Pancreas (tissue), 10 donors: ENCODE measurements around the gene LCE1D. TPM values are rescaled to one million over a fixed set of nuclear protein-coding genes. Genes with fewer than 3 reads are reported as not detected.

Source experiments
- ATAC-seq, 4 donors: fragments of 200-7000 bp; cut with Tn5 transposase; one replicate each; pipeline versions ENCODE4 v1.8.0 to v1.9.1; 2020; ENCODE audit warnings: mild to moderate bottlenecking in 4 of 4, moderate library complexity in 4 of 4
- DNase-seq, 6 donors: peaks; one replicate each; pipeline ENCODE4 v3.0.0-alpha.2; 2020
- FAIRE-seq: peaks from 2 replicates; lab custom pipeline; 2012; peaks lifted over from hg19 to GRCh38; lab: Jason Lieb, UNC
- H3K27ac ChIP-seq, 4 donors: fragments of 200-600 bp; sonication (generic); 1 replicate in 3 of 4; 2 replicates in 1 of 4; pipeline versions ENCODE4 v1.5.0 to v1.8.0; 2020
- H3K27me3 ChIP-seq, 4 donors: fragments of 200-600 bp; one replicate each; pipeline ENCODE4 v1.8.0; 2021
- H3K36me3 ChIP-seq, 3 donors: fragments of 200-600 bp; sonication (generic) in 1 of 3; one replicate each; pipeline versions ENCODE4 v1.5.0 to v1.8.0; 2020 to 2021
- H3K4me1 ChIP-seq, 3 donors: fragments of 200-600 bp; one replicate each; pipeline ENCODE4 v1.8.0; 2021
- H3K4me3 ChIP-seq, 4 donors: fragments of 200-600 bp; sonication (generic) in 2 of 4; one replicate each; pipeline versions ENCODE4 v1.5.0 to v1.8.0; 2020 to 2021
- H3K9me3 ChIP-seq, 4 donors: fragments of 200-600 bp; one replicate each; pipeline ENCODE4 v1.8.0; 2021
- CTCF ChIP-seq, 4 donors: fragments of 200-600 bp; sonication (generic) in 3 of 4; IDR thresholded peaks; one replicate each; pipeline versions ENCODE4 v1.5.0 to v1.8.0; 2021; ENCODE audit warnings: antibody characterized with exemption in 4 of 4
- WGBS, 2 donors: extraction: QIAGEN DNeasy Blood & Tissue Kit; methylation state at CpG; one replicate each; pipeline ENCODE4 v1.1.7; 2013; 5-methylcytosine and 5-hydroxymethylcytosine counted together
- intact Hi-C, 3 donors: fragments of 100-400 bp; cut with DNase I; formaldehyde crosslinking; loops; one replicate each; pipeline versions ENCODE4 v1.11.1 to v1.14.2; 2022
- polyA plus RNA-seq, 2 donors: library from polyadenylated mRNA; stranded (reverse); fragments of 200-250 nt; gene quantifications; one replicate each; pipeline ENCODE4 v1.2.3, GENCODE V29; 2013
- total RNA-seq, 6 donors: library from RNA; stranded (reverse); fragmentation: NEBNext Ultra II Directional in 4 of 6; extraction: Animal tissue kit (Norgen Biotek cat#: 25700) in 4 of 6; gene quantifications; one replicate each; pipeline versions ENCODE4 v1.2.1 to v1.2.4, GENCODE V29; 2021 to 2023
- donor health status: healthy with polysubstance abuse.
- donor health status: DM: no; HTN: no; CAD: no; lungs with moderate emphysema.
- donor health status: DM: no; HTN: no; CAD: no.
- donor health status: control.
- donor health status: control.
- donor health status: Bipolar disorder and iron deficiency.
- donor health status: DM: yes; HTN: yes; CAD: no.
- donor health status: DM: no; HTN: no; CAD: no.
- donor health status: DM: no; HTN: no; CAD: no.
- donor health status: DM: yes; HTN: yes; CAD: no.

LCE1D gene
- total and polyA plus RNA-seq, 8 donors: not detected

- ATAC-seq: no peak
- no peak for DNase-seq
- H3K9me3 ChIP-seq: no peaks in the 10 kb centered on the region
- intact Hi-C loops: no loop called here
- 27 to 40% methylated on average over 5 of the region's 5 CpGs for WGBS, 2 donors
- H3K27me3 ChIP-seq: peaks cover 0 to 5% (median 0%) of the 10 kb centered on the region in 4 donors
- no peaks in the 10 kb centered on the region for H3K4me1 ChIP-seq
- TF ChIP-seq CTCF (IDR thresholded peaks at IDR 0.05): no peak
- no peak overlapping the region for H3K27ac ChIP-seq
- no peak for FAIRE-seq
- no peaks in the 10 kb centered on the region for H3K36me3 ChIP-seq
- no peak overlapping the region for H3K4me3 ChIP-seq
These were observed 26.8 kb downstream of the LCE1D start for GRCh38 chr1:152823294-152823693.

- no peaks in the 10 kb centered on the region for H3K9me3 ChIP-seq
- no peak overlapping the region for H3K27ac ChIP-seq
- ATAC-seq (no peak), FAIRE-seq (no peak), DNase-seq (no peak)
- peaks cover 0 to 5% (median 0%) of the 10 kb centered on the region in 4 donors for H3K27me3 ChIP-seq
- TF ChIP-seq CTCF (IDR thresholded peaks at IDR 0.05): no peak
- no peak overlapping the region for H3K4me3 ChIP-seq
- no peaks in the 10 kb centered on the region for H3K4me1 ChIP-seq
- intact Hi-C loops: no loop called here
- H3K36me3 ChIP-seq: no peaks in the 10 kb centered on the region
These were observed 28.4 kb downstream of the LCE1D start for GRCh38 chr1:152824964-152825363.

- no peaks in the 10 kb centered on the region for H3K4me1 ChIP-seq
- H3K36me3 ChIP-seq: no peaks in the 10 kb centered on the region
- no peaks in the 10 kb centered on the region for H3K9me3 ChIP-seq
- ATAC-seq (no peak), FAIRE-seq (no peak), DNase-seq (no peak)
- intact Hi-C loops: no loop called here
- H3K4me3 ChIP-seq: no peak within 1 kb of the TSS
- no peak for TF ChIP-seq CTCF (IDR thresholded peaks at IDR 0.05)
- WGBS, 2 donors: 46 to 67% methylated on average over 2 of the region's 2 CpGs
- H3K27me3 ChIP-seq: peaks cover 0 to 5% (median 0%) of the 10 kb centered on the region in 4 donors
- no peak within 1 kb of the TSS for H3K27ac ChIP-seq
These were observed 30.7 kb downstream of the LCE1D start, which contains the start of gene LCE1A for GRCh38 chr1:152827173-152827572. LCE1A (plus strand) TSS chr1:152827473; CDS start chr1:152827473, 0 bp downstream.

GRCh38 chr1:152836870-152837269 is 40.3 kb downstream of the LCE1D start:
- DNase-seq (no peak), FAIRE-seq (no peak), ATAC-seq (no peak)
- intact Hi-C loops: no loop called here
- Histone ChIP-seq H3K27ac (no peak overlapping the region), H3K9me3 (no peaks in the 10 kb centered on the region), H3K36me3 (no peaks in the 10 kb centered on the region), H3K27me3 (no peaks in the 10 kb centered on the region), H3K4me3 (no peak overlapping the region), H3K4me1 (no peaks in the 10 kb centered on the region)
- TF ChIP-seq CTCF (IDR thresholded peaks at IDR 0.05): no peak
- WGBS, 2 donors: 29 to 32% methylated on average over 2 of the region's 2 CpGs

GRCh38 chr1:152842556-152842955 is 46.0 kb downstream of the LCE1D start, which contains the start of gene LCE6A:
LCE6A (plus strand) TSS chr1:152842856; CDS start chr1:152843521, 665 bp downstream.
- ATAC-seq (no peak), DNase-seq (no peak), FAIRE-seq (no peak)
- intact Hi-C loops: no loop called here
- H3K36me3 ChIP-seq: no peaks in the 10 kb centered on the region
- no peak within 1 kb of the TSS for H3K27ac ChIP-seq
- H3K4me3 ChIP-seq: no peak within 1 kb of the TSS
- H3K9me3 ChIP-seq: no peaks in the 10 kb centered on the region
- no peaks in the 10 kb centered on the region for H3K4me1 ChIP-seq
- H3K27me3 ChIP-seq: no peaks in the 10 kb centered on the region
- no peak for TF ChIP-seq CTCF (IDR thresholded peaks at IDR 0.05)
- WGBS, 2 donors: 70 to 75% methylated on average over 3 of the region's 3 CpGs

Other genes starting within 250 kb of the LCE1D start
- not detected for gene LCE3E, start 229.9 kb upstream of the LCE1D start, total RNA-seq
- gene LCE3E, start 229.9 kb upstream of the LCE1D start, polyA plus RNA-seq: not detected
- not detected for gene LCE3D, start 216.2 kb upstream of the LCE1D start, total RNA-seq
- gene LCE3D, start 216.2 kb upstream of the LCE1D start, polyA plus RNA-seq: not detected
- not detected for gene LCE3C, start 196.5 kb upstream of the LCE1D start, total RNA-seq
- gene LCE3C, start 196.5 kb upstream of the LCE1D start, polyA plus RNA-seq: not detected
- not detected for gene LCE3B, start 182.9 kb upstream of the LCE1D start, total RNA-seq
- gene LCE3B, start 182.9 kb upstream of the LCE1D start, polyA plus RNA-seq: not detected
- not detected for gene LCE3A, start 173.6 kb upstream of the LCE1D start, total RNA-seq
- gene LCE3A, start 173.6 kb upstream of the LCE1D start, polyA plus RNA-seq: not detected
- not detected for gene LCE2D, start 133.3 kb upstream of the LCE1D start, total RNA-seq
- gene LCE2D, start 133.3 kb upstream of the LCE1D start, polyA plus RNA-seq: not detected
- gene LCE2C, start 121.4 kb upstream of the LCE1D start, total RNA-seq: not detected
- gene LCE2C, start 121.4 kb upstream of the LCE1D start, polyA plus RNA-seq: not detected
- not detected for gene LCE2B, start 110.6 kb upstream of the LCE1D start, total RNA-seq
- gene LCE2B, start 110.6 kb upstream of the LCE1D start, polyA plus RNA-seq: not detected
- not detected for gene LCE2A, start 98.4 kb upstream of the LCE1D start, total RNA-seq
- gene LCE2A, start 98.4 kb upstream of the LCE1D start, polyA plus RNA-seq: not detected
- gene LCE4A, start 88.6 kb upstream of the LCE1D start, total RNA-seq: not detected
- gene LCE4A, start 88.6 kb upstream of the LCE1D start, polyA plus RNA-seq: not detected
- gene KPRP, start 38.7 kb upstream of the LCE1D start, total RNA-seq: not detected
- not detected for gene KPRP, start 38.7 kb upstream of the LCE1D start, polyA plus RNA-seq
- gene LCE1F, start 21.6 kb upstream of the LCE1D start, total RNA-seq: not detected
- gene LCE1F, start 21.6 kb upstream of the LCE1D start, polyA plus RNA-seq: not detected
- gene LCE1E, start 10.5 kb upstream of the LCE1D start, total RNA-seq: not detected
- not detected for gene LCE1E, start 10.5 kb upstream of the LCE1D start, polyA plus RNA-seq
- not detected for gene LCE1C, start 9.9 kb downstream of the LCE1D start, total RNA-seq
- not detected for gene LCE1C, start 9.9 kb downstream of the LCE1D start, polyA plus RNA-seq
- not detected for gene LCE1B, start 15.2 kb downstream of the LCE1D start, total RNA-seq
- gene LCE1B, start 15.2 kb downstream of the LCE1D start, polyA plus RNA-seq: not detected
- gene LCE1A, start 30.8 kb downstream of the LCE1D start, total RNA-seq: not detected
- gene LCE1A, start 30.8 kb downstream of the LCE1D start, polyA plus RNA-seq: not detected
- gene LCE6A, start 46.1 kb downstream of the LCE1D start, total RNA-seq: not detected
- gene LCE6A, start 46.1 kb downstream of the LCE1D start, polyA plus RNA-seq: not detected
- gene LCE7A, start 63.3 kb downstream of the LCE1D start, total RNA-seq: not detected
- not detected for gene LCE7A, start 63.3 kb downstream of the LCE1D start, polyA plus RNA-seq
- gene SMCP, start 81.6 kb downstream of the LCE1D start, total RNA-seq: not detected
- gene SMCP, start 81.6 kb downstream of the LCE1D start, polyA plus RNA-seq: not detected
- not detected for gene IVL, start 111.8 kb downstream of the LCE1D start, total RNA-seq
- under 1 TPM in 1 of 2 donors, not detected in 1; 0.02 TPM for gene IVL, start 111.8 kb downstream of the LCE1D start, polyA plus RNA-seq
- gene SPRR5, start 150.5 kb downstream of the LCE1D start, total RNA-seq: not detected
- not detected for gene SPRR5, start 150.5 kb downstream of the LCE1D start, polyA plus RNA-seq
- not detected for gene SPRR4, start 173.9 kb downstream of the LCE1D start, total RNA-seq
- gene SPRR4, start 173.9 kb downstream of the LCE1D start, polyA plus RNA-seq: not detected
- gene SPRR1A, start 187.4 kb downstream of the LCE1D start, total RNA-seq: not detected
- gene SPRR1A, start 187.4 kb downstream of the LCE1D start, polyA plus RNA-seq: not detected
- gene SPRR3, start 205.0 kb downstream of the LCE1D start, total RNA-seq: not detected
- 1 to 10 TPM; 2.8 to 3.2 TPM for gene SPRR3, start 205.0 kb downstream of the LCE1D start, polyA plus RNA-seq
- not detected for gene SPRR1B, start 234.5 kb downstream of the LCE1D start, total RNA-seq
- gene SPRR1B, start 234.5 kb downstream of the LCE1D start, polyA plus RNA-seq: under 1 TPM in 1 of 2 donors, not detected in 1; 0.65 TPM
- not detected for gene SPRR2D, start 244.4 kb downstream of the LCE1D start, total RNA-seq
- under 1 TPM in 1 of 2 donors, not detected in 1; 0.53 TPM for gene SPRR2D, start 244.4 kb downstream of the LCE1D start, polyA plus RNA-seq